Naive B cell (primary cell): ENCODE data around the gene FA2H. TPM values are rescaled to one million over a fixed set of nuclear protein-coding genes. Genes with fewer than 3 reads are reported as not detected.
"Not testable (repeated sequence)": the region's sequence is repeated elsewhere in the genome, so short reads cannot be mapped to it uniquely, and the experiment has no call there.

Experiments
- ATAC-seq, 2 donors: fragments of 150-1000 bp; cut with Tn5 transposase; 2 replicates each; pipeline ENCODE4 v1.10.0; 2021; ENCODE audit warnings: low read depth in 2 of 2, mild to moderate bottlenecking in 2 of 2, moderate library complexity in 2 of 2
- DNase-seq: peaks from one replicate; pipeline ENCODE4 v3.0.0; 2022
- H3K27ac Mint-ChIP-seq, 6 donors: one replicate each; pipeline ENCODE4 v1.8.0; 2020 to 2022; ENCODE audit warnings: mild to moderate bottlenecking in 6 of 6, mixed read lengths in 6 of 6, moderate library complexity in 5 of 6, inconsistent platforms in 2 of 6
- H3K27me3 Mint-ChIP-seq, 3 donors: one replicate each; pipeline ENCODE4 v1.8.0; 2021 to 2022; ENCODE audit warnings: mixed read lengths in 3 of 3, mild to moderate bottlenecking in 1 of 3
- H3K36me3 Mint-ChIP-seq, 2 donors: one replicate each; pipeline ENCODE4 v1.8.0; 2020 to 2022; ENCODE audit warnings: mixed read lengths in 2 of 2, inconsistent platforms in 1 of 2, mild to moderate bottlenecking in 1 of 2
- H3K4me1 Mint-ChIP-seq, 3 donors: one replicate each; pipeline ENCODE4 v1.8.0; 2020 to 2022; ENCODE audit warnings: mixed read lengths in 3 of 3, inconsistent platforms in 1 of 3, mild to moderate bottlenecking in 1 of 3, moderate library complexity in 1 of 3
- H3K4me3 Mint-ChIP-seq, 8 donors: one replicate each; pipeline ENCODE4 v1.8.0; 2020 to 2022; ENCODE audit warnings: mild to moderate bottlenecking in 8 of 8, mixed read lengths in 8 of 8, moderate library complexity in 8 of 8, inconsistent platforms in 2 of 8
- H3K9me3 Mint-ChIP-seq, 7 donors: one replicate each; pipeline ENCODE4 v1.8.0; 2020 to 2022; ENCODE audit warnings: mixed read lengths in 7 of 7, mild to moderate bottlenecking in 5 of 7, inconsistent platforms in 2 of 7, moderate library complexity in 1 of 7
- polyA plus RNA-seq, 6 donors: library from polyadenylated mRNA; unstranded; fragments of 300-500 nt; fragmentation: Illumina TruSeq; gene quantifications; one replicate each; pipeline ENCODE4 v1.2.3, GENCODE V29; 2021; ENCODE audit warnings: low read depth in 6 of 6

FA2H gene
- polyA plus RNA-seq, 6 donors from 2014 or later: 0.21 to 3.1 (median 0.29) TPM; not detected in 3

DNA sequence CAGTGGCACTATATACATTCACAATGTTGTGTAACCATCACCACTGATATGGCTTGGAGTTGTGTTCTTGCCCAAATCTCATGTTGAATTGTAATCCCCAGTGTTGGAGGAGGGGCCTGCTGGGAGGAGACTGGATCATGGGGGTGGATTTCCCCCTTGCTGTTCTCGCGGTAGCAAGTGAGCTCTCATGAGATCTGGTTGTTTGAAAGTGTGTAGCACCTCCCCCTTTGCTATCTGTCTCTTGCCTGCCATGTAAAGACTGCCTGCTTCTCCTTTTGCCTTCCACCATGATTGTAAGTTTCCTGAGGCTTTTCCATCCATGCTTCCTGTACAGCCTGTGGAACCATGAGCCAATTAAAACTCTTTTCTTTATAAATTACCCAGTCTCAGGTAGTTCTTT lies 17.1 kb upstream of the FA2H start:
- H3K4me3 Mint-ChIP-seq: peak overlapping the region in 1 of 8 donors; percentile 31
- H3K27me3 Mint-ChIP-seq: peaks cover 22 to 53% (median 34%) of the 10 kb centered on the region in 3 donors
- peaks cover 0 to 15% (median 8%) of the 10 kb centered on the region in 7 donors for H3K9me3 Mint-ChIP-seq
- ATAC-seq, DNase-seq, H3K4me1 Mint-ChIP-seq, H3K27ac Mint-ChIP-seq, H3K36me3 Mint-ChIP-seq: not testable (repeated sequence)

DNA sequence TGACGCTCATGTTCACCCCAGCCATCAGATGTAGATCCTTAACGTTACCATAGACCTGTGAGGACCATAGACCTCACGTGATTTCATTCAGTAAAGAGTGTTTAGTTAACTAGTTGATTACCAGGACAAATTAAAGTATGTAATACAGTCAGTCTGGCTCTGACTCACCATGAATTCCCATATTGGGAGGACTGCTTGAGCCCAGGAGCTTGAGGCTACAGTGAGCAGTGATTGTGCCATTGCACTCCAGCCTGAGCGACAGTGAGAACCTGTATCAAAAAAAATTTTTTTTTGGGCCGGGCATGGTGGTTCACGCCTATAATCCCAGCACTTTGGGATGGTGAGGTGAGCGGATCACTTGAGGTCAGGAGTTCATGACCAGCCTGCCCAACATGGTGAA lies 13.5 kb upstream of the FA2H start:
- peaks cover 0 to 8% of the 10 kb centered on the region in 2 donors for H3K36me3 Mint-ChIP-seq
- ATAC-seq (no peak), DNase-seq (no peak)
- no peak overlapping the region for H3K27ac Mint-ChIP-seq
- H3K27me3 Mint-ChIP-seq: peaks cover 12 to 26% (median 12%) of the 10 kb centered on the region in 3 donors
- no peaks in the 10 kb centered on the region for H3K4me1 Mint-ChIP-seq
- peaks cover 0 to 9% (median 5%) of the 10 kb centered on the region in 7 donors for H3K9me3 Mint-ChIP-seq
- no peak overlapping the region for H3K4me3 Mint-ChIP-seq

- ATAC-seq (no peak), DNase-seq (no peak)
- Mint-ChIP-seq H3K9me3 (no peaks in the 10 kb centered on the region), H3K27ac (no peak overlapping the region), H3K4me3 (no peak overlapping the region), H3K27me3 (peaks cover 12 to 18% (median 12%) of the 10 kb centered on the region in 3 donors), H3K4me1 (no peaks in the 10 kb centered on the region), H3K36me3 (no peaks in the 10 kb centered on the region)
Observed at GRCh38 chr16:74785031-74785430, 10.4 kb upstream of the FA2H start.

- Mint-ChIP-seq H3K27me3 (peaks cover 10 to 42% (median 15%) of the 10 kb centered on the region in 3 donors), H3K4me1 (peaks cover 7 to 15% (median 13%) of the 10 kb centered on the region in 3 donors), H3K36me3 (no peaks in the 10 kb centered on the region), H3K9me3 (peaks cover 0 to 3% (median 2%) of the 10 kb centered on the region in 7 donors), H3K4me3 (no peak overlapping the region), H3K27ac (no peak overlapping the region)
- DNase-seq: no peak
- no peak for ATAC-seq
Observed at GRCh38 chr16:74778646-74779045, 4.0 kb upstream of the FA2H start.

GRCh38 chr16:74776926-74777325 lies 2.3 kb upstream of the FA2H start:
- H3K27ac Mint-ChIP-seq: no peak overlapping the region
- H3K36me3 Mint-ChIP-seq: no peaks in the 10 kb centered on the region
- DNase-seq: no peak
- H3K4me3 Mint-ChIP-seq: peak overlapping the region in 1 of 8 donors; percentile 3
- no peak for ATAC-seq
- peaks cover 10 to 51% (median 27%) of the 10 kb centered on the region in 3 donors for H3K27me3 Mint-ChIP-seq
- peaks cover 18 to 23% (median 19%) of the 10 kb centered on the region in 3 donors for H3K4me1 Mint-ChIP-seq
- H3K9me3 Mint-ChIP-seq: peaks cover 0 to 5% (median 2%) of the 10 kb centered on the region in 7 donors

DNA sequence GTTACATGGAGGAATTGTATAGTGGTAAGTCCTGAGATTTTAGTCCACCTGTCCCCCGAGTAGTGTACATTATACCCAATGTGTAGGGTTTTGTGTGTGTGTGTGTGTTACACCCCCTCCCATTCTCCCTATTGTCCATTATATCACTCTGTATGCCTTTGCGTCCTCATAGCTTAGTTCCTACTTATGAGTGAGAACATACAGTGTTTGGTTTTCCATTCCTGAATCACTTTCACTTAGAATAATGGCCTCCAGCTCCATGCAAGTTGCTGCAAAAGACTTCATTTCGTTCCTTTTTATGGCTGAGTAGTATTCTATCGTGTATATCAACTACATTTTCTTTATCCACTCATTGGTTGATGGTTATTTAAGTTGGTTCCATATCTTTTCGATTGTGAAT lies 635 bp upstream of the FA2H start:
- DNase-seq (no peak), ATAC-seq (no peak)
- H3K4me1 Mint-ChIP-seq: peaks cover 25 to 33% (median 30%) of the 10 kb centered on the region in 3 donors
- no peak overlapping the region for H3K27ac Mint-ChIP-seq
- H3K27me3 Mint-ChIP-seq: peaks cover 13 to 58% (median 34%) of the 10 kb centered on the region in 3 donors
- peaks cover 0 to 5% (median 2%) of the 10 kb centered on the region in 7 donors for H3K9me3 Mint-ChIP-seq
- H3K4me3 Mint-ChIP-seq: peak overlapping the region; percentile 32 to 80 (median 74)
- no peaks in the 10 kb centered on the region for H3K36me3 Mint-ChIP-seq

- Mint-ChIP-seq H3K36me3 (no peaks in the 10 kb centered on the region), H3K4me1 (peaks cover 25 to 33% (median 30%) of the 10 kb centered on the region in 3 donors), H3K4me3 (peak overlapping the region; percentile 67 to 92 (median 78)), H3K9me3 (peaks cover 0 to 5% (median 2%) of the 10 kb centered on the region in 7 donors), H3K27ac (peak overlapping the region in 5 of 6 donors; percentile 21 to 90 (median 75)), H3K27me3 (peaks cover 13 to 51% (median 34%) of the 10 kb centered on the region in 3 donors)
- DNase-seq (no peak), ATAC-seq (no peak)
Observed at GRCh38 chr16:74773446-74774222, 986 bp downstream of the FA2H start.

GRCh38 chr16:74771656-74772315 lies 2.8 kb downstream of the FA2H start:
- Mint-ChIP-seq H3K27ac (peak overlapping the region in 2 of 6 donors; percentile 21 to 82), H3K4me1 (peaks cover 25 to 33% (median 30%) of the 10 kb centered on the region in 3 donors), H3K9me3 (peaks cover 0 to 5% (median 0%) of the 10 kb centered on the region in 7 donors), H3K27me3 (peaks cover 21 to 57% (median 45%) of the 10 kb centered on the region in 3 donors), H3K4me3 (peak overlapping the region in 5 of 8 donors; percentile 6 to 63 (median 14)), H3K36me3 (no peaks in the 10 kb centered on the region)
- peak; percentile 35 to 36 for ATAC-seq
- peak; percentile 5 for DNase-seq

DNA sequence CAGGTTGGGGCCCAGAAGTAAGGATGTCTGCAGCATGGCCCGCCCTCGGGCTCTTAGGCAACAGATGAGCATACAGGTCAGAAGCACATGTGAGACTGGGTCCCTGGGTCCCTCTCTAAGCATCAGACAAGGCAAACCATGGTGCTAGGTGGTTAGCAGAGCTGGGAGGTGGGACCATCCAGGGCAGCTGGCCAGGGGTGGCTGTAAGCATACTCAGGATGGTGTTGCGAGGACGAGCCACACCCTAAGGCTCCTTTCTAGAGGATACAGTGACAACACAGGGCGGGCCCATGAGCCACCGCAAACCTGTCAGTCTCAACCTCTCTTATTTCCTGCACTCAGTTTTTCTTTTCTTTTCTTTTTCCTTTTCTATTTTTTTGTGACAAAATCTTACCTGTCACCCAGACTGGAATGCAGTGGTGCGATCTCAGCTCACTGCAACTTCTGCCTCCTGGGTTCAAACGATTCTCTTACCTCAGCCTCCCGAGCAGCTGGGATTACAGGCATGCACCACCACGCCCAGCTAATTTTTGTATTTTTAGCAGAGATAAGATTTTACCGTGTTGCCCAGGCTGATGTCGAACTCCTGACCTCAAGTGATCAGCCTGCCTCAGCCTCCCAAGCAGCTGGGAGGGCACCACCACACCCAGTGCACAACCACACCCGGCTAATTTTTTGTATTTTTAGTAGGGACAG lies 3.6 kb downstream of the FA2H start:
- H3K36me3 Mint-ChIP-seq: no peaks in the 10 kb centered on the region
- H3K9me3 Mint-ChIP-seq: peaks cover 0 to 3% (median 0%) of the 10 kb centered on the region in 7 donors
- peaks cover 25 to 33% (median 30%) of the 10 kb centered on the region in 3 donors for H3K4me1 Mint-ChIP-seq
- H3K27me3 Mint-ChIP-seq: peaks cover 24 to 59% (median 45%) of the 10 kb centered on the region in 3 donors
- peak overlapping the region in 2 of 8 donors; percentile 1 to 63 for H3K4me3 Mint-ChIP-seq
- no peak for DNase-seq
- no peak for ATAC-seq
- peak overlapping the region in 1 of 6 donors; percentile 63 for H3K27ac Mint-ChIP-seq

- Mint-ChIP-seq H3K4me3 (no peak overlapping the region), H3K9me3 (peaks cover 0 to 5% (median 0%) of the 10 kb centered on the region in 7 donors), H3K4me1 (peaks cover 20 to 31% (median 23%) of the 10 kb centered on the region in 3 donors), H3K27ac (no peak overlapping the region), H3K27me3 (peaks cover 19 to 59% (median 38%) of the 10 kb centered on the region in 3 donors), H3K36me3 (no peaks in the 10 kb centered on the region)
- DNase-seq (no peak), ATAC-seq (no peak)
Observed at GRCh38 chr16:74769586-74770190, 4.9 kb downstream of the FA2H start.

DNA sequence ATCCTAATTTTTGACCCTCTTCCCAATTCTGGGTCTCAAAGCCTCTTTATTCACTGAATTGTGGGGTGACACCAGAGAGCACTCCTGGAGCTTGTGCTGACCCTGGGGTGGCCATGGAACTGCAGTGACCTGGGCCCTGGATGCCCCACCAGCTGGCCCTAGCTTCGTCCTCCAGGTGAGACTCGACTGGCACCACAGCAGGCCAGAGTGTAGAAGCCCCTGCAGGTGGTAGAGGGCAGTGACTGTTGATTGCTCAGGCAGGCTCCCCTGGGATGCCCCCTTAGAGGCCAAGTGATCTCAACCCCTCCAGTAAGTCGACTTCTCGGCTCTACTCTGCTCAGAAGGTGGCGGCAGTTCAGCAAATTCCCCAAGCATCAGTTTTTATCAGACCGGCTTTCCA lies 6.4 kb downstream of the FA2H start:
- no peak for DNase-seq
- Mint-ChIP-seq H3K27ac (no peak overlapping the region), H3K36me3 (no peaks in the 10 kb centered on the region), H3K27me3 (peaks cover 24 to 61% (median 26%) of the 10 kb centered on the region in 3 donors), H3K9me3 (peaks cover 0 to 8% (median 0%) of the 10 kb centered on the region in 7 donors), H3K4me3 (no peak overlapping the region), H3K4me1 (peaks cover 11 to 24% (median 13%) of the 10 kb centered on the region in 3 donors)
- ATAC-seq: no peak

GRCh38 chr16:74767749-74768148 lies 6.9 kb downstream of the FA2H start:
- Mint-ChIP-seq H3K4me1 (peaks cover 11 to 21% (median 13%) of the 10 kb centered on the region in 3 donors), H3K4me3 (no peak overlapping the region), H3K9me3 (peaks cover 0 to 10% (median 0%) of the 10 kb centered on the region in 7 donors), H3K27ac (peak overlapping the region in 1 of 6 donors; percentile 11), H3K27me3 (peaks cover 24 to 57% (median 26%) of the 10 kb centered on the region in 3 donors), H3K36me3 (no peaks in the 10 kb centered on the region)
- no peak for ATAC-seq
- no peak for DNase-seq
